DOHH2 (cell line): ENCODE results near the gene CCNI2.

Source experiments
- H3F3A ChIP-seq: fragments of 200-600 bp; sonication (generic), shearing (Covaris generic); 2 replicates; pipeline ENCODE4 v1.6.0; 2016; ENCODE audit warnings: antibody characterized with exemption, mild to moderate bottlenecking; ENCODE audit not compliant: control insufficient read depth, insufficient read depth
- H3K27ac ChIP-seq: fragments of 200-600 bp; sonication (generic); 2 replicates; pipeline ENCODE4 v1.5.1; 2014; ENCODE audit warnings: low read depth, mild to moderate bottlenecking, low read length, moderate library complexity
- H3K27me3 ChIP-seq: fragments of 200-600 bp; sonication (generic); 2 replicates; pipeline ENCODE4 v1.6.1; 2014; ENCODE audit warnings: mild to moderate bottlenecking, low read length, mixed read lengths; ENCODE audit not compliant: control insufficient read depth
- H3K36me3 ChIP-seq: fragments of 200-600 bp; sonication (generic); 2 replicates; pipeline ENCODE4 v1.6.1; 2014; ENCODE audit warnings: mild to moderate bottlenecking, low read length, moderate library complexity, mixed read lengths; ENCODE audit not compliant: control insufficient read depth
- H3K4me1 ChIP-seq: fragments of 200-600 bp; sonication (generic); 2 replicates; pipeline ENCODE4 v1.6.1; 2014; ENCODE audit warnings: mild to moderate bottlenecking, low read length, mixed read lengths; ENCODE audit not compliant: control insufficient read depth
- H3K4me2 ChIP-seq: fragments of 200-600 bp; sonication (generic); 2 replicates; pipeline ENCODE4 v1.6.0; 2014; ENCODE audit warnings: mild to moderate bottlenecking, low read length, moderate library complexity
- H3K4me3 ChIP-seq: fragments of 200-600 bp; sonication (generic); 2 replicates; pipeline ENCODE4 v1.5.1; 2014; ENCODE audit warnings: mild to moderate bottlenecking, low read length, mixed read lengths
- H3K79me2 ChIP-seq: fragments of 200-600 bp; sonication (generic); 2 replicates; pipeline ENCODE4 v1.6.1; 2014; ENCODE audit warnings: mild to moderate bottlenecking, low read length, mixed read lengths; ENCODE audit not compliant: control insufficient read depth
- H3K9me2 ChIP-seq: fragments of 200-600 bp; sonication (generic); replicated peaks from 2 replicates; pipeline ENCODE4 v1.6.1; 2014; ENCODE audit warnings: mild to moderate bottlenecking, low read length, mixed read lengths; ENCODE audit not compliant: control insufficient read depth
- H3K9me3 ChIP-seq: fragments of 200-600 bp; sonication (generic); 2 replicates; pipeline ENCODE4 v1.6.1; 2014; ENCODE audit warnings: antibody characterized with exemption, low read length, mixed read lengths; ENCODE audit not compliant: control insufficient read depth, insufficient read depth
- H4K20me1 ChIP-seq: fragments of 200-600 bp; sonication (generic); 2 replicates; pipeline ENCODE4 v1.6.0; 2014; ENCODE audit warnings: low read depth, mild to moderate bottlenecking, antibody characterized with exemption, low read length, moderate library complexity; ENCODE audit not compliant: control insufficient read depth, insufficient read depth
- EZH2phosphoT487 ChIP-seq: fragments of 200-600 bp; sonication (generic); IDR thresholded peaks from 2 replicates; pipeline ENCODE4 v1.6.1; 2017; ENCODE audit warnings: borderline replicate concordance, mild to moderate bottlenecking, antibody characterized with exemption, low read length, moderate library complexity, mixed read lengths
- TF ChIP-seq, protein P1 (sequence below): fragments of 200-600 bp; sonication (generic); IDR thresholded peaks from one replicate; pipeline ENCODE4 v1.5.1; 2014; ENCODE audit warnings: antibody characterized with exemption, mild to moderate bottlenecking, low read depth, low read length; ENCODE audit not compliant: poor library complexity, severe bottlenecking

Gene CCNI2

DNA sequence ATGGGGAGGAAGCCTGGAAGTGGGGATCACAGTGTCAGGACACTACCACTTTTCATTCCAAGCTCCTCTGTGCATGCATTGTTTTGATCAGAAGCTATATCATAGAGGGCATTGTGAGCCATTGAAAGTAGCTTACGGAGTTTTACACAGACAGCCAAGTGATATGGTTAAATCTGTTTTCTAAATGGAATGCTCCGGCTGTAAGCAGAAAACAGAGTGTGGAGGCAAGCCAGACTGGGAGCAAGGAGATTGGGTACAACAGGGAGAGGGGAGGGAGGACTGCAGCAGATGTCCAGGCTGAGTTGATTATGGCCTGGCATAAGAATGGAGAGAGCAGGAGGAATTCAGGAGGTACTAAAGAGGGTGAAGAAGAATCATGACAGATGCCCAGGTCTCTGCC is 50.4 kb downstream of the CCNI2 start:
- Histone ChIP-seq H3K4me1 (no peaks in the 10 kb centered on the region), H3K79me2 (no peaks in the 10 kb centered on the region), H3K27me3 (peaks cover 22% of the 10 kb centered on the region), H4K20me1 (no peaks in the 10 kb centered on the region), H3K4me3 (no peak overlapping the region), H3F3A (no peaks in the 10 kb centered on the region), H3K36me3 (no peaks in the 10 kb centered on the region), H3K4me2 (no peak overlapping the region), H3K27ac (no peak overlapping the region), H3K9me2 (no peaks in the 10 kb centered on the region), H3K9me3 (no peaks in the 10 kb centered on the region)
- no peak for TF ChIP-seq EZH2phosphoT487
- TF ChIP-seq, protein P1, sequence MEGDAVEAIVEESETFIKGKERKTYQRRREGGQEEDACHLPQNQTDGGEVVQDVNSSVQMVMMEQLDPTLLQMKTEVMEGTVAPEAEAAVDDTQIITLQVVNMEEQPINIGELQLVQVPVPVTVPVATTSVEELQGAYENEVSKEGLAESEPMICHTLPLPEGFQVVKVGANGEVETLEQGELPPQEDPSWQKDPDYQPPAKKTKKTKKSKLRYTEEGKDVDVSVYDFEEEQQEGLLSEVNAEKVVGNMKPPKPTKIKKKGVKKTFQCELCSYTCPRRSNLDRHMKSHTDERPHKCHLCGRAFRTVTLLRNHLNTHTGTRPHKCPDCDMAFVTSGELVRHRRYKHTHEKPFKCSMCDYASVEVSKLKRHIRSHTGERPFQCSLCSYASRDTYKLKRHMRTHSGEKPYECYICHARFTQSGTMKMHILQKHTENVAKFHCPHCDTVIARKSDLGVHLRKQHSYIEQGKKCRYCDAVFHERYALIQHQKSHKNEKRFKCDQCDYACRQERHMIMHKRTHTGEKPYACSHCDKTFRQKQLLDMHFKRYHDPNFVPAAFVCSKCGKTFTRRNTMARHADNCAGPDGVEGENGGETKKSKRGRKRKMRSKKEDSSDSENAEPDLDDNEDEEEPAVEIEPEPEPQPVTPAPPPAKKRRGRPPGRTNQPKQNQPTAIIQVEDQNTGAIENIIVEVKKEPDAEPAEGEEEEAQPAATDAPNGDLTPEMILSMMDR, result no peak

DNA sequence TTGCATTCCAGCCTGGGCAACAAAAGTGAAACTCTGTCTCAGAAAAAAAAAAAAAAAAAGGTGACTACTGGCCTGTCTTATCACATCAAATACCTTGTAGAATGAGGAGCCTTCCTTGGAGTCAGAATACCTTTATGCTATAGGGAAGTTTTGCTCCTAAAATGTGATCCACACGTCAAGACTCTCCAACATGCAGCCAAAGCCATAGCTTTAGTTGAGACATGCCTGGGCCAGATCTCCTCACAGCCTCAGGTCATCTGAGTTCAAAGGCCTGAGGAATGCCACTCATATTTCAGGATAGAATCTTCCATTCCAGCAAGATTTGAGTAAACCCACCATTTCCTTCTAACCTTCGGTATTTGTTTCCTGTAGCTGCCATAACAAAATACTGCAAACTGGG is 52.2 kb downstream of the CCNI2 start:
- peaks cover 21% of the 10 kb centered on the region for H3K27me3 ChIP-seq
- H3K4me2 ChIP-seq, result no peak overlapping the region
- H3K36me3 ChIP-seq, result no peaks in the 10 kb centered on the region
- H3K4me3 ChIP-seq, result no peak overlapping the region
- no peaks in the 10 kb centered on the region for H3F3A ChIP-seq
- no peaks in the 10 kb centered on the region for H3K9me2 ChIP-seq
- no peaks in the 10 kb centered on the region for H3K79me2 ChIP-seq
- no peaks in the 10 kb centered on the region for H3K9me3 ChIP-seq
- TF ChIP-seq EZH2phosphoT487, result no peak
- TF ChIP-seq, protein P1, result no peak
- no peaks in the 10 kb centered on the region for H3K4me1 ChIP-seq
- no peak overlapping the region for H3K27ac ChIP-seq
- H4K20me1 ChIP-seq, result no peaks in the 10 kb centered on the region

DNA sequence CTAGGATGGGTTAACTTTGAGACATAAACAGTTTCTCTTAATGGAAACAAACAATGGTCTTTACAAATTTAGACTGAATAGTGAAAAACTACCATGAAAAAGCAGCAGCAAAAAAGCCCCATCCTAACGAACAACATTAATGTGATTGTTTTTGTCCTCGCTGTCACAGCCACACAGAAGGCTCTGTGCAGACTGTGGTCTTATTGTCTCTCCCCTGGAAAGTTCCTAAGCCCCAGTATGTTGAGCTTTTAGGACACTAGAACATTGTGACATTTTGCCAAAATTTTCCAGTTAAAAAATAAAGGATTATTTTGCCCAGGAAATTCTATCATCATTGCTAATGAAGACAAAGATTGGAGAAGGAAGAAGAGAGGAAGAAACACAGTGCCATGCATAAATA is 53.3 kb downstream of the CCNI2 start:
- Histone ChIP-seq H3K36me3 (no peaks in the 10 kb centered on the region), H3K27me3 (peaks cover 21% of the 10 kb centered on the region), H3K79me2 (no peaks in the 10 kb centered on the region), H3K4me2 (no peak overlapping the region), H3F3A (no peaks in the 10 kb centered on the region), H3K27ac (no peak overlapping the region), H3K9me3 (no peaks in the 10 kb centered on the region), H4K20me1 (no peaks in the 10 kb centered on the region), H3K9me2 (no peaks in the 10 kb centered on the region), H3K4me3 (no peak overlapping the region), H3K4me1 (no peaks in the 10 kb centered on the region)
- TF ChIP-seq, protein P1, result no peak
- TF ChIP-seq EZH2phosphoT487, result no peak
